Parathyroid adenoma (tissue), 2 donors: Measurements from ENCODE around the gene NRXN3.

ENCODE experiments used
- H2AFZ ChIP-seq: fragments of 300-600 bp; sonication (generic); one replicate; pipeline ENCODE4 v1.7.0; 2017; ENCODE audit warnings: antibody characterized with exemption, mild to moderate bottlenecking
- H3K27ac ChIP-seq: fragments of 300-600 bp; sonication (generic); one replicate; pipeline ENCODE4 v1.7.0; 2017
- H3K27me3 ChIP-seq: fragments of 300-600 bp; sonication (generic); one replicate; pipeline ENCODE4 v1.7.0; 2017; ENCODE audit warnings: low read length; ENCODE audit not compliant: control insufficient read depth, insufficient read depth
- H3K36me3 ChIP-seq: fragments of 300-600 bp; sonication (generic); one replicate; pipeline ENCODE4 v1.7.0; 2017; ENCODE audit warnings: low read length; ENCODE audit not compliant: control insufficient read depth, insufficient read depth
- H3K4me1 ChIP-seq: fragments of 300-600 bp; sonication (generic); one replicate; pipeline ENCODE4 v1.7.0; 2017; ENCODE audit warnings: control low read depth
- H3K4me2 ChIP-seq: fragments of 300-600 bp; sonication (generic); one replicate; pipeline ENCODE4 v1.7.0; 2017; ENCODE audit warnings: low read length
- H3K4me3 ChIP-seq: fragments of 300-600 bp; sonication (generic); one replicate; pipeline ENCODE4 v1.7.0; 2017; ENCODE audit warnings: low read depth, low read length
- H3K79me2 ChIP-seq: fragments of 300-600 bp; sonication (generic); one replicate; pipeline ENCODE4 v1.7.0; 2017; ENCODE audit warnings: control low read depth
- H3K9ac ChIP-seq: fragments of 300-600 bp; sonication (generic); one replicate; pipeline ENCODE4 v1.7.0; 2017; ENCODE audit warnings: mild to moderate bottlenecking
- H3K9me3 ChIP-seq: fragments of 300-600 bp; sonication (generic); one replicate; pipeline ENCODE4 v1.7.0; 2017; ENCODE audit warnings: low read length; ENCODE audit not compliant: control insufficient read depth
- CTCF ChIP-seq: fragments of 300-600 bp; sonication (generic); IDR thresholded peaks from one replicate; pipeline ENCODE4 v1.7.0; 2017; ENCODE audit warnings: antibody characterized with exemption, mild to moderate bottlenecking
- donor health status: primary hyperparathyroidism.

NRXN3 gene

GRCh38 chr14:78188882-78189281 lies 18.7 kb downstream of the NRXN3 start:
- no peak overlapping the region for H3K9ac ChIP-seq
- H3K79me2 ChIP-seq: no peaks in the 10 kb centered on the region
- H3K9me3 ChIP-seq: no peaks in the 10 kb centered on the region
- no peak overlapping the region for H3K27ac ChIP-seq
- H3K4me2 ChIP-seq: no peak overlapping the region
- H3K27me3 ChIP-seq: no peaks in the 10 kb centered on the region
- H2AFZ ChIP-seq: no peak overlapping the region
- no peak overlapping the region for H3K4me3 ChIP-seq
- TF ChIP-seq CTCF: no peak
- H3K36me3 ChIP-seq: no peaks in the 10 kb centered on the region
- H3K4me1 ChIP-seq: no peaks in the 10 kb centered on the region

- no peak overlapping the region for H3K9ac ChIP-seq
- no peak overlapping the region for H3K4me3 ChIP-seq
- no peaks in the 10 kb centered on the region for H3K36me3 ChIP-seq
- no peaks in the 10 kb centered on the region for H3K9me3 ChIP-seq
- H3K79me2 ChIP-seq: no peaks in the 10 kb centered on the region
- no peaks in the 10 kb centered on the region for H3K27me3 ChIP-seq
- no peaks in the 10 kb centered on the region for H3K4me1 ChIP-seq
- no peak overlapping the region for H2AFZ ChIP-seq
- H3K4me2 ChIP-seq: no peak overlapping the region
- H3K27ac ChIP-seq: no peak overlapping the region
- no peak for TF ChIP-seq CTCF
These were observed 25.3 kb downstream of the NRXN3 start for GRCh38 chr14:78195431-78195830.

- Histone ChIP-seq H3K27ac (no peak overlapping the region), H3K36me3 (no peaks in the 10 kb centered on the region), H3K4me3 (no peak overlapping the region), H3K27me3 (no peaks in the 10 kb centered on the region), H3K9ac (no peak overlapping the region), H2AFZ (no peak overlapping the region), H3K4me1 (no peaks in the 10 kb centered on the region), H3K9me3 (no peaks in the 10 kb centered on the region), H3K79me2 (no peaks in the 10 kb centered on the region), H3K4me2 (no peak overlapping the region)
- no peak for TF ChIP-seq CTCF
These were observed 26.1 kb downstream of the NRXN3 start for GRCh38 chr14:78196323-78196722.

DNA sequence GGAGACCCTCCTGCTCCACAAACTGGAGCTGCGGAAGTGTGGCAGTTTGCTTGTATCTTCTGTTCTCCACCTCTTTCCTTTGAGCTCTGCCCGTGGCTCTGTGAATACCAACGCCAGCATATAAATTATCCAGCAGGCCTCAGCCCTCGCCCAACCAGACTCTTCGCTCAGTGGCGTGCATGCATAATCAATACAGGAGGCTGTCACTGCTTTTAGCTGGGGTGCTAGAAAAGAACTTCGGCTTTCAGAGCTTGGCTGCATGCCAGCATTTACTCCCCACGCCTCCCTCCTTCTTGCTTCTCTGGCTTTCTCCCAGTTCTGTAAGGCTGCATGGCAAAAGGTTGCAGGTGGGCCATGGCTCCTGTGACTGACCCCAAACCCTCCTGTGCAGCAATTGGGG lies 26.9 kb downstream of the NRXN3 start:
- Histone ChIP-seq H3K4me2 (no peak overlapping the region), H3K79me2 (no peaks in the 10 kb centered on the region), H3K36me3 (no peaks in the 10 kb centered on the region), H3K4me3 (no peak overlapping the region), H2AFZ (no peak overlapping the region), H3K9ac (no peak overlapping the region), H3K27ac (no peak overlapping the region), H3K9me3 (no peaks in the 10 kb centered on the region), H3K27me3 (no peaks in the 10 kb centered on the region), H3K4me1 (no peaks in the 10 kb centered on the region)
- TF ChIP-seq CTCF: no peak

DNA sequence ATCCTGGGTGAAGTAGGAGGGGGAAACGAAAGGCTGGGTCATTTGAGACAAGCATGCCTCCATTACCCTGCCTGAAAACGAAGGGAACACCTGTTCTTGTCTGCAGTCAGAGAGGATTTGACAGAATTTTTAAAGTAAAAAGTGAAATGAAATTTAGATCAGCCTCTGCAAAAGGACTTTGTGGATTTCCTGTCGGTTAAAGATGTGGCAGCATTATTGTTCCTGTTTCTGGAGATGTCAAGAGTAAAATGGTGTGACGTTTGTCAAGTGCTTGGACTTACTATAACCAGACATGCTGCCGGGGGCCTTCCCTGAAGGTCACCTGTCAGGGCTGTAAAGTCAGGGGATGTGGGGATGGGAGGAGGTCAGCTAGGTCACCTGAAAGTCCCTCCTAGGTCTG lies 32.0 kb downstream of the NRXN3 start:
- no peak overlapping the region for H3K4me3 ChIP-seq
- H3K36me3 ChIP-seq: no peaks in the 10 kb centered on the region
- no peak overlapping the region for H3K27ac ChIP-seq
- H3K27me3 ChIP-seq: no peaks in the 10 kb centered on the region
- TF ChIP-seq CTCF: no peak
- no peaks in the 10 kb centered on the region for H3K9me3 ChIP-seq
- H3K79me2 ChIP-seq: no peaks in the 10 kb centered on the region
- no peaks in the 10 kb centered on the region for H3K4me1 ChIP-seq
- no peak overlapping the region for H3K9ac ChIP-seq
- no peak overlapping the region for H3K4me2 ChIP-seq
- H2AFZ ChIP-seq: no peak overlapping the region
